PFSK-1 (cell line): ENCODE results near the gene KIF9.

Experiments
- FOXP2 ChIP-seq: optimal IDR thresholded peaks from 2 replicates; pipeline ENCODE3; 2011; ENCODE audit warnings: borderline replicate concordance, control low read depth, inconsistent platforms; ENCODE audit not compliant: insufficient read depth; ENCODE audit errors: extremely low read length, extremely low read depth
- POLR2AphosphoS5 ChIP-seq: IDR thresholded peaks from 2 replicates; pipeline ENCODE4 v1.6.1; 2012; ENCODE audit warnings: low read depth, mild to moderate bottlenecking, control low read depth, low read length, moderate library complexity
- SIN3A ChIP-seq: IDR thresholded peaks from 2 replicates; pipeline ENCODE4 v1.6.1; 2012; ENCODE audit warnings: mild to moderate bottlenecking, low read length, moderate library complexity, borderline replicate concordance; ENCODE audit not compliant: insufficient read depth
- TAF1 ChIP-seq: IDR thresholded peaks from 2 replicates; pipeline ENCODE4 v1.6.1; 2012; ENCODE audit warnings: low read length, control low read depth, borderline replicate concordance; ENCODE audit not compliant: insufficient read depth
- TF ChIP-seq, protein P1 (sequence below), 2 experiments: IDR thresholded peaks; 2 replicates each; pipeline versions ENCODE4 v1.6.1 to v1.8.0; 2011 to 2012; ENCODE audit warnings: low read depth in 2 of 2, low read length in 2 of 2, control low read depth in 1 of 2, inconsistent platforms in 1 of 2, mild to moderate bottlenecking in 1 of 2, moderate library complexity in 1 of 2; ENCODE audit not compliant: insufficient read depth in 1 of 2

KIF9 gene

DNA sequence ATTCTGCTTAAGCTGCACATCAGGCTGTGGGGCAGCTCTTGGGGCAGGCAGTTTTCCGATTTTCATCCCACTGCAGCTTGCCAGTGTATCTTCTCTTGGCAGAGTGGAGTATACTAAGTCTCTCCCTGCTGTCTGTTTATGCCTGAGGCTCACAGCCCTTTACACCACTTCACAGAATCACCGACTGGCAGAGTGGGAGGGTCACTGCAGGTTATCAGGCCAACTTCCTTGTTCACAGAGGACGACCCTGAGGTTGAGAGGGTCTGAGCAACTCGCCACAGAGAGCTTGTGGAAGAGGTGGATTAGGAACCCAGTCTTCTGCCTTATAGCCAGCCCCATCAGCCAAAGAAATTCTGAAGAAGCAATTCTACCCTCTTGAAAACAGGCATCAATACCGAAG lies 30.9 kb downstream of the KIF9 start:
- TF ChIP-seq FOXP2 (no peak), SIN3A (no peak), POLR2AphosphoS5 (no peak), TAF1 (no peak)
- TF ChIP-seq, protein P1, sequence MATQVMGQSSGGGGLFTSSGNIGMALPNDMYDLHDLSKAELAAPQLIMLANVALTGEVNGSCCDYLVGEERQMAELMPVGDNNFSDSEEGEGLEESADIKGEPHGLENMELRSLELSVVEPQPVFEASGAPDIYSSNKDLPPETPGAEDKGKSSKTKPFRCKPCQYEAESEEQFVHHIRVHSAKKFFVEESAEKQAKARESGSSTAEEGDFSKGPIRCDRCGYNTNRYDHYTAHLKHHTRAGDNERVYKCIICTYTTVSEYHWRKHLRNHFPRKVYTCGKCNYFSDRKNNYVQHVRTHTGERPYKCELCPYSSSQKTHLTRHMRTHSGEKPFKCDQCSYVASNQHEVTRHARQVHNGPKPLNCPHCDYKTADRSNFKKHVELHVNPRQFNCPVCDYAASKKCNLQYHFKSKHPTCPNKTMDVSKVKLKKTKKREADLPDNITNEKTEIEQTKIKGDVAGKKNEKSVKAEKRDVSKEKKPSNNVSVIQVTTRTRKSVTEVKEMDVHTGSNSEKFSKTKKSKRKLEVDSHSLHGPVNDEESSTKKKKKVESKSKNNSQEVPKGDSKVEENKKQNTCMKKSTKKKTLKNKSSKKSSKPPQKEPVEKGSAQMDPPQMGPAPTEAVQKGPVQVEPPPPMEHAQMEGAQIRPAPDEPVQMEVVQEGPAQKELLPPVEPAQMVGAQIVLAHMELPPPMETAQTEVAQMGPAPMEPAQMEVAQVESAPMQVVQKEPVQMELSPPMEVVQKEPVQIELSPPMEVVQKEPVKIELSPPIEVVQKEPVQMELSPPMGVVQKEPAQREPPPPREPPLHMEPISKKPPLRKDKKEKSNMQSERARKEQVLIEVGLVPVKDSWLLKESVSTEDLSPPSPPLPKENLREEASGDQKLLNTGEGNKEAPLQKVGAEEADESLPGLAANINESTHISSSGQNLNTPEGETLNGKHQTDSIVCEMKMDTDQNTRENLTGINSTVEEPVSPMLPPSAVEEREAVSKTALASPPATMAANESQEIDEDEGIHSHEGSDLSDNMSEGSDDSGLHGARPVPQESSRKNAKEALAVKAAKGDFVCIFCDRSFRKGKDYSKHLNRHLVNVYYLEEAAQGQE (IDR thresholded peaks at IDR 0.05; ENCODE audit: insufficient read depth in 1 of 2, low read depth in 2 of 2, low read length in 2 of 2), result no peak

DNA sequence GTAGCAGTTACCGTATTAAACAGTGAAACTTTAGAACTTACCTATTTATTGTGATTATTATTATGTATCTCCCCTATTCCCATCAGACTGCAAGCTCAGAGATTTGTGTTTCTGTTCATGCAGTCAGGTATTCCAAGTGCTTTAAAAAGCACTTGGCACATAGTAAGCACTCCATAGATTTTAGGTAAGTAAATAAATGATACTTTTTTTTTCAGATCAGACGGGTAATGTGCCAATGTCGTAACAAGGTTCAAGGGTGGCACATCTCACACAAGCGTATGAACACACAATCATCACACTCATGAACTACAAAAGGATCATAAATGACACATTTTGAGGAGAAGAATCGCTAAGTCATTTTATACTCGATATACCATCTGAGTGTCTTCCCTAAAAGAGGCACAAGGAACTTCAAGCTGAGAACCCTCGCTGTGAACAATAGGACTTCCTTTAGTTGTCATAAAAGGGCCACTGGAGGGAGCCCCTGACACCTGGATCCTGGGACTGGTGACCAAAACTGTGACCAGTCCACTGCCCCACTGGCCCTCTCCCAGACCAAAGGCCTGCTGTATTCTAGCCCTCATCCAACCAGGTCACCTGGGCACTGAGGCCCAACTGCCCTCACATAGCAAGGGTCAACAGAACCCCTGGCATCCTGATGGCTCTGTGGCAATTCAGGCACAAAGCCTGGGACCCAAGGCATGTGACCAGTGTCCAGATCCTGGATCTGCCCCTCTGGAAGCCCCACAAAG lies 32.1 kb downstream of the KIF9 start:
- TF ChIP-seq SIN3A (no peak), TAF1 (no peak), FOXP2 (no peak), POLR2AphosphoS5 (no peak)
- TF ChIP-seq, protein P1 (IDR thresholded peaks at IDR 0.05; ENCODE audit: insufficient read depth in 1 of 2, low read depth in 2 of 2, low read length in 2 of 2), result no peak

DNA sequence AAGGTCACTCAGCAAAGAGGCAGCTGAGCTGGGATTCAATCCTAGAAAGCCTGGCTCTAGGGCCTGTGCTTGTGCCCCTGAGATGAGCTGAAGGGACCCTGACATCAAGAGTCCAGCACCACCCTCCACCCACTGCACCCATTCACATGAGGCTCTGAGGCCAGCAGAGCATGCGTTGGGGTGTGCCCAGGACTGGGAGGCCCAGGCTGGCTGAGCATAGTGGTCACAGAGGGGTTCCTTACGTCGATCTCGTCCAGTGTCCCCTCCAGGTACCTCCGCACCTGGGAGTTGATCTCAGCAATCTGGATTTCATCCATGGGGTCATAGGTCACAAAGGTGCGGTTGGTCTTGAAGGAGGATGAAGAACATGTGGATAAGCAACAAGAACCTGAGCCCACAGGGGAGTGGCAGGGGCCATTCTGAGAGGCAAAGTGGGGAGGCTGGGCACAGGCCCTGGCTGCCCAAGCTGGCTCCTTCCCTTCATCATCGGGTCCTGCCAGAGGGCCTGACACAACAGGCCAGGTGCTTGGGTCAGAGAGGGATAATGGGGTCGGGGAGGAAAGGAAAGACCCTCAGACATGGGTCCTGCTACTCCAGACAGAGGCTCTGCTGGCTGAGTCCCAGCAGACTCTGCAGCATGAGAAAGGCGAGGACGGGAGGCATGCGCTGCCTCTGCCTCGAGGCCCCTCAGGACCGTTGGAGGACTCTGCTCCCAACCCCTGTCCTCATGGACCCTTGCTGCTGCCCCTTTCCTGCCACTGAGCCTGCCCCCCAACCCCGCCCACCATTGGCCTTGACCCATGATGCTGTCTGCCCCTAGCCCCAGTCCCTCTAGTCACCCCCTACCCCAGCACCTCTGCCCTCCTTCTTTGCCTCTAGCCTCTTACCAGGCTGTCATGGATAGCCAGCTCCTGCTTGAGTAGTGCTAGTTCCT lies 35.2 kb downstream of the KIF9 start:
- TF ChIP-seq, protein P1 (IDR thresholded peaks at IDR 0.05; ENCODE audit: insufficient read depth in 1 of 2, low read depth in 2 of 2, low read length in 2 of 2), result no peak
- TF ChIP-seq TAF1, result no peak
- no peak for TF ChIP-seq SIN3A
- TF ChIP-seq POLR2AphosphoS5, result no peak
- no peak for TF ChIP-seq FOXP2

DNA sequence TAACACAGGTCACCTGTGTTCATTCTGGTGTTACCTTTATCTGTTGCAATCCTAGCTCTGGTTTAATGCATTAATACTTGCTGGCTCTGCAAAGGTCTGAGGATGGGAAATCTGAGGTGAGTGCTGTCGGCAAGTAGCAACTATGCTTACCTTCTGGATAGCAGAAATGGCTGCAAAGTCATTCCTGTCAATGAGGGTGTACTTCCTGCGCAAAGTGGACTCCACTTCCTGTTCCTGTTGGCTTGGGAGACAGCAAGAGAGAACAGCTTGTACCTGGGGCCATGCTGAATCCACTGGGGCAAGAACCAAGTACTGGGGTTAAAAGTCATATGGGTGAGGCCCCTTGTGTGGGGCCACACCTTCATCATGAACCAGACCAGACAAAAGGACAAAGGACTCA lies 37.3 kb downstream of the KIF9 start:
- TF ChIP-seq FOXP2, result no peak

DNA sequence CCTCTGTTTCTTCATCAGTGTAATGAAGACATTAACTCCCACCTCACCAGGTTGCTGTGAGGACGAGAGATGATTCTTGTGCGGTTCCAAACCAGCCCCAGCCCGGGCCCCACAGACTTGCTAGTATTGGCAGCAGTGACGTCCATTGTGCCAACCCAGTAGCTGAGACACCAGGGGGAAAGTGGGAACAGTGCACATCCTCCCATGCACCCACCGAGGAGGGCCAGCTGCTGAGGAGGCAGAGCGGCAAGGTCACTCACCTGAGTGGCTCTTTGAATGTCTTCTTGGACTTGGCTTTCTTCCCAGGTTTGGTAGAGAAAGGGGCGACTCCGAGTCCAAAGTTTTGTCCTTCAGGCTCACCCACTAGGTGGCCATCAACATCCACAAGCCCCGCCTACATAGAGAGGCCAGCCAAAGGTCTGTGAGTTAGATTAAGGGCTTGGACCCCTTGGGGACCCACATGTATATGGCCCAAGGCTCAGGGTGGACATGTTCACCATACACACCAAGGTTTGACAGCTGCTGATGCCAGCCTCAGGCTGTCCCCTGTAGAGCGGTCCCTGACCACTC lies 38.0 kb downstream of the KIF9 start:
- TF ChIP-seq FOXP2 (no peak), TAF1 (no peak), POLR2AphosphoS5 (no peak), SIN3A (no peak)
- TF ChIP-seq, protein P1 (IDR thresholded peaks at IDR 0.05; ENCODE audit: insufficient read depth in 1 of 2, low read depth in 2 of 2, low read length in 2 of 2), result no peak
